NCI-H187 treated with DMSO at 0.1 percent for 48 hours (cell line): Measurements from ENCODE around the gene NAGA.
"Not testable (repeated sequence)": the region's sequence is repeated elsewhere in the genome, so short reads cannot be mapped to it uniquely, and the experiment has no call there.

Experiments
- DNase-seq: peaks from one replicate; lab custom pipeline; 2025; lab: John Stamatoyannopoulos, UW

NAGA gene

GRCh38 chr22:42074846-42075676 lies 4.4 kb upstream of the NAGA start:
- DNase-seq, result no peak

GRCh38 chr22:42074132-42074811 lies 3.7 kb upstream of the NAGA start, which contains the start of gene PHETA2:
Gene PHETA2, plus strand, starts transcription at chr22:42074248. Its CDS starts 3,046 bp downstream, at chr22:42077294.
- DNase-seq, result no peak

- DNase-seq, result no peak
These were observed 3.0 kb upstream of the NAGA start for GRCh38 chr22:42073621-42074041.

DNA sequence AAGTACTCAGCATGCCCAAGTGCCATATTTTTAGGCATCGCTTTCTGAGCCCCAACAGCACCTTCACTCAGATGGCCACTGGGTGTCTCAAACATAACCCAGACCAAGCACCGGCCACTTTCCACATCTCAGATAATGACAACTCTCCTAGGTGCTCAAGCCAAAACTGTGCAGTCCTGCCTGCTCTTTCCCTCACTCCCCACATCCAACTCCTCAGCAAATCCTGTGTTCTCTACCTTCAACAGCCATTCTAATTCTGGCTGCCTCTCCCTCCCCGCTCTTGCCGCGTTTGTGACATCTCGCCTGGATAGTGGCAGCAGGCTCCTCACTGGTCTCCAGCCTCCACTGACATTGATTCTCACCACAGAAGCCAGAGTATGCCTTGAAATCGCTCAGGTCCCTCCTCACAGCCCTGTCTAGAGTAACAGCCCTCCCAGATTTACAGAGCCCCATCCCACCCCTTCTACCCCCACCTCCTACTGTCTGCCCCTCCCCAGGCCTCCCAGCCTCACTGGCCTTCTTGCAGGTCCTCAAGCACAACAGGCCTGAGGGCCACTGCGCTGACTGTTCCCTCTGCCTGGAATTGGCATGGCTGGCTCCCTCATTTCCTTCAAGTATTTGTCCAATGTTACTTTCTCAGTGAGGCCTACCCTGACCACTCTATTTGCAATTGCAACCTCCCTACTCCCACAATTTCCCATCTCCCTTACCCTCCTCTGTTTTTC lies 2.2 kb upstream of the NAGA start:
- no peak for DNase-seq

- not testable (repeated sequence) for DNase-seq
These were observed 896 bp upstream of the NAGA start for GRCh38 chr22:42071508-42071907.

DNA sequence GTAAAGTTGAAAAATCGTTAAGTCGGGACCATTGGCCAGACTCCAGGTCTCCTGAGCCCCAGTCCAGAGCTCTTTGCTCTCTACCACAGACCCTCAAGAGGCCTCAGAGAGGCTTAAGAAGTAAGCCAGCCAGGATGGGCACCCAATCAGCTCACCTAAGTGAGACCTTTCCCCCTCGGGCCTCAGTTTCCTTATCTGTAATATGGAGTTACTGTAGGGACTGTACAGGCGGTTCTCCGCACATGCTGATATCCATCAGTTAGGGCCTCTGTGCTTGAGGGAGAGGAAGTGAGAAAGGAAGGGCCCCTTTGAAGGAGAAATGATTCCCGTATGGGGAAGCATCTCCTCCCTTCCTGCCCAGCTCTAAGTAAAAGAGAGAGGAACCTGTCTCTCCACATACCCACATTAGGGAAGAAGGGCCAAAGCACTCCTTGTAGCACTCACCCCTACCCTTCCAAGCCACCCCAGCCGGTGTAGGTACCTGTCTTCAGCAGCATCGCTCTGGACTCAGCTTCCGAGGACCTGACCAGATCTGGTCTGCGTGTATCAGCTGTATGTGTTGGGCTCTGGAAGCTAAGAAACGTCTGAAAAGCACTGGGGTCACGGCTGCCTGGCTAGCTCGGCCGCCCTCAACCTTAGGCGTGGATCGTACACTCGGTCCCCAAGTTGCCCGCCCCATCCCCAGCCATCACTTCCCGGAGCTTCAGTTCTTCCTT lies 653 bp downstream of the NAGA start:
- DNase-seq, result no peak

- DNase-seq, result no peak
These were observed 2.3 kb downstream of the NAGA start for GRCh38 chr22:42068291-42068690.

GRCh38 chr22:42067671-42068251 lies 2.9 kb downstream of the NAGA start:
- no peak for DNase-seq

- DNase-seq, result no peak
These were observed 3.7 kb downstream of the NAGA start for GRCh38 chr22:42066937-42067336.

DNA sequence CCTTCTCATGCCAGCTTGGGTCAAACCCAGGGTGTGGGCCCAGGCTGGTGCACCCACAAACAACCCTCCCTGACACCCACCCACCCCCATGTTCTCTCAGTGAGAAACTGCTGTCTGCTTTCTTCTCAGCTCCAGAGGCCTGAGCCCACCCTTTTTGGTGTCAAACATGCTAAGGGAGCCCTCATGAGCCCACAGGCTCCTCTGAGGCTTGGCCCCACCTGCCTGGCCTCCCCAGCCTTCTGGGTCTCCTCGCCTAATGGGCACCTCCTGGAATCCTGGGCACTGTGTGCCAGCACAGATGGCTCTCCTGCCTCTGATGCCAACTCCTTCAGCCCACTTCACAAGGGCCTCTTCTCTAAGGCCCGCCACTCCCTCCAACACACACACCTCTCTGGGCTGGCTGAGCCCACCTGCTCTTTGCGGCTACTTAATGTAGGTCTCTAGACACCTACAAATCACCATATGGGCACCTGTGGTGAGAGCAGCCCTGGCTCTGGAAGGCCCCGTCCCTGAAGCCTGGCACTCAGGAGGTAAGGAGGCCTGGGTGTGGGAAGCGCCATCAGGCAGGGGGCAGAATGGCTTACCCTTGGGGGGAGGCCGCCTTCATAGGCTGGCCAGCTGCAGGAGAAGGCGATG lies 4.4 kb downstream of the NAGA start:
- DNase-seq, result no peak

DNA sequence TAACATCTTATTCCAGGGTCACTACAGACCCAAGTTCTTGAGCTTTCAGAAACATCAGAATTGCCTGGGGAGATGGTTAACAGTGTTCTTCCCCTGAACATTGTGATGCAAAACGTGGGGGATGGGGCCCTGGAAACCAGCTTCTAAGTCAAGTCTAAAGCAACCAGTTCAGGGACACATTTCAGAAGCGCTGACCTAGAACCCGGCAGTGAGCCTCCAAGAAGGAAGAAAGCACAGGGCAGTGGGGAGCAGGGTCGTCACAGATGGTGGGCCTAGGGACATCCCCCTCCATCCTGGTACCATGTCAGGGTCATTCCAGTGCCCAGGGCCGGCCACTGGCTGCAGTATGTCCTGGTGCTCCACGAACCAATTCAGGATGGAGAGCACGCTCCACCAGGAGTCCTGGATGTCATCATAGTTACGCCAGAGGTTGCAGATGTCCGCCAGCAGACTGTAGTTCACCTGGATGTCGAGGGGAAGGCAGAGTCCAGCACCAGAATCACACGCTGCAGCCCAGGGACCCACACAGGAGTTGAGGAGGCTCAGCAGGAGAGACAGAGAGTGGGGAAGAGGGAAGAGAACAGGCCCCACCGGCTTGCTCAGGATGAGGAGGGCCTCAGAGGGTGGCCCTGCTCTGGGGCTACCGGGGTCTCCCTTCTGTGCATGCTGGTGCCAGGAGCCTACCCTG lies 5.0 kb downstream of the NAGA start:
- no peak for DNase-seq

DNA sequence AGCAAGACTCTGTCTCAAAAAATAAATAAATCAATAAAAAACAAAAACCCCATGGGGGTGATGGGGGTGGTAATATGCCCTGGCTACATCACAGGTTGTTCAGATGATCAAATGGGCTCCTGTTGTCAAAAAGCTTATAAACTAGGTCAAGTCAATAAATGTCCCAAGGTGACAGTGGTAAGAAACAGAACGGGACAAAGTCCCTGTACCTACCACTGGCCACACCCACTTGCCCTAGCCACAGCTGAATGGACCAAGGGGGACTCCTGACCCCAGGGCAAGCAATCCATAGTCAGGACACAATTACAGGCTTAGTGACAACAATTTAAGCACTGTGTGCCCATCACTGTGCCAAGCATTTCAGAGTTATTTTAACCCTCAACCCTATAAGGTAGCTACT lies 6.0 kb downstream of the NAGA start:
- DNase-seq, result no peak

- DNase-seq, result no peak
These were observed 8.0 kb downstream of the NAGA start for GRCh38 chr22:42062506-42063170.

- DNase-seq, result no peak
These were observed 9.6 kb downstream of the NAGA start for GRCh38 chr22:42061041-42061440.

GRCh38 chr22:42060489-42060888 lies 10.1 kb downstream of the NAGA start:
- DNase-seq, result no peak

GRCh38 chr22:42056757-42057511 lies 13.7 kb downstream of the NAGA start:
- DNase-seq, result no peak

DNA sequence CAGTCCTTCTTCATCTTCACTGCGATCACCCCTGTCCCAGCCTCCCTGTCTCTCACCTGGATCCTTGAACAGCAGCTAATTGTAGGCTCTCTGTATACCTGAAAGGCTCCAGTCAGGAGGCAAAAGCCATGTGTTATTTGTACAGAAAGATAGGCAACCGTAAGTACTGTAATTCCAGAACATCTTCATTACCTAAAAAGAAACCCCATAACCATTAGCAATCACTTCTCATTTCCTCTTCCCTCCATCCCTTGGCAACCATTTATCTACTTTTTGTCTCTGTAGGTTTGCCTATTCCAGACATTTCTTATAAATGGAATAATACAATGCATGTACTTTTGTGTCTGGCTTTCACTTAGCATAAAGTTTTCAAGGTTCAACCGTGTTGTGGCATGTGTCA lies 17.8 kb downstream of the NAGA start:
- DNase-seq, result no peak

DNA sequence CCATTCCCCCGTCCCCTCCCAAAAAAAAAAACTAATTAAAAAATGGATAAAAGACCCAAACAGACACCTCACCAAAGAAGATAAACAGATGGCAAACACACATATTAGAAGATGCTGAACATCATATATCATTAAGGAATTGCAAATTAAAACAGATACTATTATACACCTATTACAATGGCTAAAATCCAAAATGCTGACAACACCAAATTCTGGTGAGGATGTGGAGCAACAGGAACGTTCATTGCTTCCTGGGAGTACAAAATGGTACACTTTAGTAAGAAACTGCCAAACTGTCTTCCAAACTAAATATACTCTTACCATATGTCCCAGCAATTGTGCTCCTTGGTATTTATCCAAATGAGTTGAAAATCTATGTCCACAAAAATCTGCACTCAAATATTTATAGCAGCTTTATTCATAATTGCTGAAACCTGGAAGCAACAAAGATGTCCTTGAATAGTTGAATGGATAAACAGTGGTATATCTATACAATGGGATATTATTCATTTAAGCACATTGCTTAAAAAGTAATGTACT lies 19.9 kb downstream of the NAGA start:
- DNase-seq, result no peak

DNA sequence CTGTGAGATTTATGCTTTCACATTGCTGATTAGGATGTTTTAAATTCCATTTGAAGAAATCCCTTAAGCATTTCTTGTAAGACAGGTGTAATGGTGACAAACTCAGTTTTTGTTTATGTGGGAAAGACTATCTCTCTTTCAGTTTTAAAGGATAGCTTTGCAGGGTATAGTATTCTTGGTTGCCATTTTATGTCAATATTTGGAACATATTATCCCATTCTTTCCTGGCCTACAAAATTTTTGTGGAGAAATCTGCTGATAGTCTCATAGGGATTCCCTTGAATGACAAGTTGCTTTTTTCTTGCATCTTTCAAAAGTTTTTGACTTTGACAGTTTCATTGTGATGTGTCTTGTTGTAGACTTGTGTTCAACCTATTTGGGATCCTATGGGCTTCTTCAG lies 28.8 kb downstream of the NAGA start:
- DNase-seq, result no peak
